ENCODE measurements around the gene PAXX. TPM values are rescaled to one million over a fixed set of nuclear protein-coding genes. Genes with fewer than 3 reads are reported as not detected.
"Not testable (repeated sequence)": the region's sequence is repeated elsewhere in the genome, so short reads cannot be mapped to it uniquely, and the experiment has no call there.

PAXX gene
- total RNA-seq, 1 donor: 18.3 TPM

GRCh38 chr9:137001857-137002645 lies 9.8 kb downstream of the PAXX start:
- TF ChIP-seq CTCF (IDR thresholded peaks at IDR 0.05; ENCODE audit: insufficient read depth, low read length): no peak
- no peak overlapping the region for H3K4me3 ChIP-seq (ENCODE audit: low read depth, low read length)
- no peak for DNase-seq (ENCODE audit: low read depth)

GRCh38 chr9:137002646-137003041 lies 10.4 kb downstream of the PAXX start:
- no peak overlapping the region for H3K4me3 ChIP-seq (ENCODE audit: low read depth, low read length)
- TF ChIP-seq CTCF (IDR thresholded peaks at IDR 0.05; ENCODE audit: insufficient read depth, low read length): no peak

GRCh38 chr9:137004285-137004684 lies 12.1 kb downstream of the PAXX start:
- DNase-seq (ENCODE audit: low read depth); H3K4me3 ChIP-seq (ENCODE audit: low read depth, low read length): not testable (repeated sequence)

More at GRCh38 chr9:137002646-137003041, 10.4 kb downstream of the PAXX start:
- no peak for DNase-seq (ENCODE audit: low read depth)

GRCh38 chr9:137006116-137007003 lies 14.1 kb downstream of the PAXX start:
- TF ChIP-seq CTCF (IDR thresholded peaks at IDR 0.05; ENCODE audit: insufficient read depth, low read length): no peak
- no peak for DNase-seq (ENCODE audit: low read depth)
- H3K4me3 ChIP-seq (ENCODE audit: low read depth, low read length): no peak overlapping the region

- no peak for TF ChIP-seq CTCF (IDR thresholded peaks at IDR 0.05; ENCODE audit: insufficient read depth, low read length)
- H3K4me3 ChIP-seq (ENCODE audit: low read depth, low read length): no peak overlapping the region
- DNase-seq (ENCODE audit: low read depth): no peak
These were observed 15.0 kb downstream of the PAXX start for GRCh38 chr9:137007108-137007815.

- DNase-seq (ENCODE audit: low read depth): no peak
- no peak overlapping the region for H3K4me3 ChIP-seq (ENCODE audit: low read depth, low read length)
- TF ChIP-seq CTCF (IDR thresholded peaks at IDR 0.05; ENCODE audit: insufficient read depth, low read length): no peak
These were observed 15.6 kb downstream of the PAXX start for GRCh38 chr9:137007816-137008270.
